ENCODE results near the gene CAPZA1.

DNA sequence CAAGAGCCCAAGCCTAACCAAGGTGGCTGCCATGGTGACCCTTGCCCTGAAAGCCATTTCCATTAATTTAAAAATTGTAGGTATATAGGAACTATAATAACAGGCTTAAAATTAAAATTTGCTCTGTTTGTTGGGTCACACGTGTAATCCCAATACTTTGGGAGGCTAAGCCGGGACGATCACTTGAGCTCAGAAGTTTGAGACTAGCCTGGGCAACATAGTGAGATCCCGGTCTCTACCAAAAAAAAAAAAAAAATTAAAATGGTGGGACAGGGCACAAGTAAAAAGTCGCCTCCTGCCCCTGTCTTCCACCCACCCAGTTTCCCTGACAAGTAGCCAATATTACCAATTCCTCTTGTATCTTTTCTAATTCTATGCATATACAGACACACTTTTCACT is 6.6 kb downstream of the CAPZA1 start:
- TF ChIP-seq RAD21 (IDR thresholded peaks at IDR 0.05) (no peak), FOXA1 (IDR thresholded peaks at IDR 0.05) (no peak), CTCF (IDR thresholded peaks at IDR 0.05; ENCODE audit: low read depth, low read length, missing input control) (no peak), REST (IDR thresholded peaks at IDR 0.05) (no peak), MAX (IDR thresholded peaks at IDR 0.05) (no peak), SP1 (IDR thresholded peaks at IDR 0.05) (no peak), GABPA (IDR thresholded peaks at IDR 0.05 in 1 of 2, conservative IDR thresholded peaks at IDR 0.05 in 1 of 2) (no peak), YY1 (IDR thresholded peaks at IDR 0.05) (no peak), JUND (IDR thresholded peaks at IDR 0.05) (no peak), ATF3 (IDR thresholded peaks at IDR 0.05) (no peak), TAF1 (conservative IDR thresholded peaks at IDR 0.05) (no peak), HNF4G (IDR thresholded peaks at IDR 0.05) (no peak)
